ELF-1 (cell line): ENCODE data around the gene MFN2.

Source experiments
- DNase-seq: peaks from one replicate; pipeline ENCODE4 v3.0.0-alpha.2; 2016; ENCODE audit warnings: low read depth, low spot score

Gene MFN2

GRCh38 chr1:12047120-12047876, 67.1 kb downstream of the MFN2 start:
- DNase-seq: no peak

- DNase-seq: no peak
Observed at GRCh38 chr1:12048372-12048771, 68.1 kb downstream of the MFN2 start.

- DNase-seq: no peak
Observed at GRCh38 chr1:12049616-12050015, 69.4 kb downstream of the MFN2 start.

GRCh38 chr1:12051361-12051760, 71.1 kb downstream of the MFN2 start:
- no peak for DNase-seq

- DNase-seq: peak; percentile 79
Observed at GRCh38 chr1:12052008-12052573, 71.8 kb downstream of the MFN2 start.

GRCh38 chr1:12052997-12053686, 72.9 kb downstream of the MFN2 start:
- no peak for DNase-seq

GRCh38 chr1:12053752-12054548, 73.7 kb downstream of the MFN2 start:
- DNase-seq: peak; percentile 60

GRCh38 chr1:12055259-12055658, 75.0 kb downstream of the MFN2 start:
- no peak for DNase-seq

GRCh38 chr1:12056331-12056841, 76.1 kb downstream of the MFN2 start:
- no peak for DNase-seq

- no peak for DNase-seq
Observed at GRCh38 chr1:12057382-12057781, 77.1 kb downstream of the MFN2 start.

- no peak for DNase-seq
Observed at GRCh38 chr1:12057940-12058687, 77.9 kb downstream of the MFN2 start.

GRCh38 chr1:12059226-12059625, 79.0 kb downstream of the MFN2 start:
- DNase-seq: no peak

- DNase-seq: no peak
Observed at GRCh38 chr1:12059722-12060464, 79.6 kb downstream of the MFN2 start.

GRCh38 chr1:12060500-12060899, 80.3 kb downstream of the MFN2 start:
- DNase-seq: no peak
